Mucosa of descending colon (tissue), 3 donors: ENCODE measurements around the gene ZNF326. TPM values are rescaled to one million over a fixed set of nuclear protein-coding genes. Genes with fewer than 3 reads are reported as not detected.
"Not testable (repeated sequence)": the region's sequence is repeated elsewhere in the genome, so short reads cannot be mapped to it uniquely, and the experiment has no call there.

ENCODE experiments used
- ATAC-seq: fragments of 200-7000 bp; cut with Tn5 transposase; one replicate; pipeline ENCODE4 v1.9.1; 2020; ENCODE audit warnings: mild to moderate bottlenecking, moderate library complexity
- DNase-seq, 3 donors: peaks; one replicate each; pipeline ENCODE4 v3.0.0-alpha.2; 2020
- H3K36me3 ChIP-seq: fragments of 200-600 bp; one replicate; pipeline ENCODE4 v1.8.0; 2021; ENCODE audit warnings: low read depth, mild to moderate bottlenecking
- H3K4me1 ChIP-seq: fragments of 200-600 bp; one replicate; pipeline ENCODE4 v1.8.0; 2021; ENCODE audit warnings: low read depth, mild to moderate bottlenecking
- H3K4me3 ChIP-seq: fragments of 200-600 bp; one replicate; pipeline ENCODE4 v1.8.0; 2021; ENCODE audit warnings: mild to moderate bottlenecking
- H3K9me3 ChIP-seq: fragments of 200-600 bp; one replicate; pipeline ENCODE4 v1.8.0; 2021; ENCODE audit warnings: mild to moderate bottlenecking
- CTCF ChIP-seq: fragments of 200-600 bp; IDR thresholded peaks from one replicate; pipeline ENCODE4 v1.8.0; 2022; ENCODE audit warnings: antibody characterized with exemption, mild to moderate bottlenecking
- intact Hi-C, 2 donors: fragments of 100-400 bp; cut with DNase I in 1 of 2; cut with micrococcal nuclease in 1 of 2; formaldehyde crosslinking; loops; one replicate each; pipeline versions ENCODE4 v1.11.0 to v1.11.1; 2022; cut with DNase I, micrococcal nuclease
- total RNA-seq, 3 donors: library from RNA; stranded (reverse); fragmentation: NEBNext Ultra II Directional in 2 of 3; extraction: Animal tissue kit (Norgen Biotek cat#: 25700) in 2 of 3; gene quantifications; one replicate each; pipeline versions ENCODE4 v1.2.1 to v1.2.4, GENCODE V29; 2021 to 2023
- donor health status: DM: no; HTN: no; CAD: no; lungs with moderate emphysema.
- donor health status: DM: no; HTN: no; CAD: no.
- donor health status: DM: no; HTN: yes; CAD: no.

Gene ZNF326
- total RNA-seq, 3 donors from 2014 or later, result 25.8 to 41.5 (median 40.1) TPM

DNA sequence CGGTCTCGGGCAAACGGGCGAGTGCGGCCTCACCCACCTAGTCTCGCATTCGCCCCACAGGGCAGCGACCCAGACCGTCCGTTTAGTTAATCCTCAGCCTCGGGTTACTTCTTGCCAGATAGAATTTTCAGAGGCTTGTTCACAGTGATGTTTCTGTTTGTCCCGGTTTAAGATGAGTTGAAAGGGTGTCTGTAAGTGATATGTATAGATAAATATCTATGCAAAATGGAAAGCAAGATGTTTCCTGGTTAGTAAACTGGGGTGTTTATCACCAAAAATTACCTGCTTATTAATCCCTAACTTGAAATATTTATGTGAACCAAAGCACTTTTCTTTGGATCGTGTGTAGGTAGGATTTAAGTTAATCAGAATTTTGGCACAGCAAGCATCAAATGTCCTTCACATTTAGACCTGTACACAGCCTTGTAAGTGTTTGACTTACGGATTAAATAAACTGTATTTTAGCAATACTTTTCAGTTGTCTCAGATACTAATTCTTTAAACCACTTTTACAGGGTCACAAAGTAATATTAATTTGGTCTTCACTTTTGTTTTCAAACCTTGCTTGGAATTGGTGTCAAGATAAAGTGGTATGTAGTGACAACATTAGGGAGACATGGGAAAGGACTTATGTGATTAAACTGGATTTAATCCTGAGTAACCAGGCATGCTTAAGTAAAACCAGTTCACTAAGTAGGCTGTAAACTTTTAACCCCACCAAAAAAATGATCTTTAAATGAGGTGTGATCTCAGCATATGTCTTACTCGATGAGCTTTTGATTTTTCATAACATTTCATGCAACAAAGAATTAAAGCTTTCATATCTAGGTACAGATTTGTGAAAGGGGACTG is 914 bp downstream of the ZNF326 start:
- no peak for ATAC-seq

DNA sequence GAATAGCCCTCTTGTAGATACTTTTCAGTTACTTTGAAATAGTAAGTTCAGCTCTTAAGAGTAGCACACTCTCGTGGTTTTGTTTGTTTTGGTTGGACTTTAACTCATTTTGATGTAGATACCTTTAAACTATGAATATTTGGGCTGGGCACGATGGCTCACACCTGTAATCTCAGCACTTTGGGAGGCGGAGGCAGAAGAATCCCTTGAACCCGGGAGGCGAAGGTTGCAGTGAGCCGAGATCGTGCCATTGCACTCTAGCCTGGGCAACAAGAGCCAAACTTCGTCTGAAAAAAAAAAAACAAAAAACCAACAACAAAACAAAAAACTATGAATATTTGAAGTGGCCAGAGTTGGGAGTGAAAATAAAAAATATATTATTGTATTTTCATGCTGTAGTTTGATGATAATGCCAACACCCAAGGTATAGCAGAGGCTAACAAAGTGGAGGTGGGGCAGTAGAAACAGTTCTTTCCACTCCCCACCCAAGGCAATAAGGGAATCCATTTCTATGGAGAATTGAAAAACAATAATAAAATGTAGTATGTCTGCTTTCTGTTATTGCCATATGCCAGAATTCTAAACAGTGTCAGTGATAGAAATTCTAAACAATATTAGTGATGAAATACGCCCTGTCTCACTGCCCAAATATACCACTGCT is 1.7 kb downstream of the ZNF326 start:
- ATAC-seq, result no peak
- peaks cover 4% of the 10 kb centered on the region for H3K36me3 ChIP-seq
- TF ChIP-seq CTCF, result no peak
- intact Hi-C loops, result no loop called here
- peaks cover 36% of the 10 kb centered on the region for H3K4me1 ChIP-seq
- peak in 1 of 3 donors; percentile 38 for DNase-seq
- no peaks in the 10 kb centered on the region for H3K9me3 ChIP-seq
- no peak overlapping the region for H3K4me3 ChIP-seq

More for the DNA sequence above, 914 bp downstream of the ZNF326 start:
- intact Hi-C loops, result no loop called here
- Histone ChIP-seq H3K36me3 (peaks cover 4% of the 10 kb centered on the region), H3K9me3 (no peaks in the 10 kb centered on the region), H3K4me1 (peaks cover 39% of the 10 kb centered on the region), H3K4me3 (peak overlapping the region; percentile 83)
- no peak for TF ChIP-seq CTCF
- no peak for DNase-seq

DNA sequence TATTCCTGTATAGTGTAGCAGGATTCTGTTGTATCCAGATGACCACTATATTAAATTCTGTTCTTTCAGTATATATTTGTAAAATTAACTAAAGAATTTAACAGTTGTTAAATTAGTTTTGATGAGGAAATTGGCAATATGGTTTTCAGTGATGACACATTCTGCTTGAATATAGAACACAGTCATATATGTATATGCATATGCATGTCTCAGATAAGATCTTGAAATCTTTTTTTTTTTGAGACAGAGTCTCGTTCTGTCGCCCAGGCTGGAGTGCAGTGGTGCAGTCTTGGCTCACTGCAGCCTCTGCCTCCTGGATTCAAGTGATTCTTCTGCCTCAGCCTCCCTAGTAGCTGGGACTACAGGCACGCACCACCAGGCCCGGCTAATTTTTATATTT is 2.2 kb downstream of the ZNF326 start:
- H3K4me3 ChIP-seq, H3K36me3 ChIP-seq, H3K9me3 ChIP-seq, ATAC-seq, intact Hi-C loops, DNase-seq: not testable (repeated sequence)
- peaks cover 34% of the 10 kb centered on the region for H3K4me1 ChIP-seq

- no peak for ATAC-seq
- Histone ChIP-seq H3K4me1 (peaks cover 34% of the 10 kb centered on the region), H3K4me3 (no peak overlapping the region)
These were observed 3.4 kb downstream of the ZNF326 start for GRCh38 chr1:89998306-89998705.

GRCh38 chr1:89999208-89999607 is 4.3 kb downstream of the ZNF326 start:
- TF ChIP-seq CTCF, result no peak
- Histone ChIP-seq H3K4me1 (peaks cover 34% of the 10 kb centered on the region), H3K9me3 (no peaks in the 10 kb centered on the region)

More at GRCh38 chr1:89998306-89998705, 3.4 kb downstream of the ZNF326 start:
- no peak for TF ChIP-seq CTCF
- peaks cover 4% of the 10 kb centered on the region for H3K36me3 ChIP-seq
- intact Hi-C loops, result no loop called here
- H3K9me3 ChIP-seq, result no peaks in the 10 kb centered on the region
- DNase-seq, result no peak

DNA sequence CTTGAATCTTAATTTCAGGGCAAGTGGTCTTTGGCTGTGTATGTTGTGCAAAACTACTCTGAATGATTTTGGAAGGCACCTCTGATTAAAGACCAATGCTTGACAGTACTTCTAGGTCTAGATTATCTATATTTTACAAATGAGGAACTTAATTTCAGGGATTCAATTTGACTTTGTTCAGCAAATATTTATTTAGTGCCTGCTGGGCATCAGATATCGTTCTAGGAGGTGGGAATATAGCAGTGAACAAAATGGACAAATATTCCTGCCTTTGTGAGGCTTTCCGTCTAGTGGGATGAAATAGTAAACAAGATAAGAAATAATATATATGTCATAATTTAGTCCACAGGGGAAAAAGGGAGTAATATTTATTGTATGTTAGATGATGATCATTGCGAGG is 4.7 kb downstream of the ZNF326 start:
- ATAC-seq, result no peak
- TF ChIP-seq CTCF, result no peak
- Histone ChIP-seq H3K36me3 (peaks cover 3% of the 10 kb centered on the region), H3K4me3 (no peak overlapping the region), H3K4me1 (peaks cover 34% of the 10 kb centered on the region), H3K9me3 (no peaks in the 10 kb centered on the region)
- no peak for DNase-seq
- intact Hi-C loops, result no loop called here

More at GRCh38 chr1:89999208-89999607, 4.3 kb downstream of the ZNF326 start:
- Histone ChIP-seq H3K4me3 (no peak overlapping the region), H3K36me3 (peaks cover 4% of the 10 kb centered on the region)
- no peak for ATAC-seq
- no peak for DNase-seq
- intact Hi-C loops, result no loop called here
